HG03469 (cell line): Measurements from ENCODE around the gene SEZ6.

Experiments
- ATAC-seq: cut with Tn5 transposase; IDR thresholded peaks from one replicate; pipeline ENCODE4 v1.9.1; 2021; ENCODE audit warnings: mild to moderate bottlenecking, moderate library complexity, moderate number of reproducible peaks; ENCODE audit not compliant: unreplicated experiment

SEZ6 gene

DNA sequence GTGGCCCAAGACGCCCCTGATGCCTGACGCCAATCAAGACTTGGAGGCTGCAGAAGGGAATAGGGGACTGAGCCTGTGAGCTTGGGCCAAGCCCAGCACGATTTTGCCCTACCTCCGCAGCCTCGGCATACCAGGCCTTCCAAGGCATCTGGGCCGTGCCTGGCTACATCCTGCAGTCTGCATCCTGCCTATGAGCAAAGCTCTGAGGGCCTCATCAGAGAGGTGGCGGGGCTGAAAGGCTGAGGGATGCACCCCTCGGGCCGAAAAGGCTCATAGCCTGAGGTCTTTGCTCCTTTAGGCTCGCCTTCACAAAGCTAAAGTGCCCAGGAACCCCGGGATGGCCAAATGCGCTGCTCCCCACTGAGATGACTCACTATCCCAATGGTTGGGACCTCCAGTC lies 2.5 kb downstream of the SEZ6 start:
- no peak for ATAC-seq

DNA sequence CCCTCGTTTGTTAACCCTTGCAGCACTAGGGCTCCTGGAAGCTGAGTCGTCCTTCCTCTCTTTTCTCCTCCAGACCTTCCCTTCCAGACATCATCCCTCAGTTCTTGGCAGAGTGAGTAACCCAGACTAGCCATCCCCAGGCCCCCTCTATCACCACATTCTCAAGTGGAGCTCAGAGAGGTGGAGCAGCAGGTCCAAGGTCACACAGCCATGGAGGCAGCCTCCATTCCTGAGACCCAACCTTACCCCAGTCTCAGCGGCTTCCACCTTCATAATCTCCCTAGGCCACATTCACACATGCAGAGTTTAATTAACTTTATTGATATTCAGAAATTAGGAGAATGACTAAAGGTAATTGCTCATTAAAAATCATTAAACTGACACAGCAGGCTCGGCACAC lies 3.0 kb downstream of the SEZ6 start:
- no peak for ATAC-seq

DNA sequence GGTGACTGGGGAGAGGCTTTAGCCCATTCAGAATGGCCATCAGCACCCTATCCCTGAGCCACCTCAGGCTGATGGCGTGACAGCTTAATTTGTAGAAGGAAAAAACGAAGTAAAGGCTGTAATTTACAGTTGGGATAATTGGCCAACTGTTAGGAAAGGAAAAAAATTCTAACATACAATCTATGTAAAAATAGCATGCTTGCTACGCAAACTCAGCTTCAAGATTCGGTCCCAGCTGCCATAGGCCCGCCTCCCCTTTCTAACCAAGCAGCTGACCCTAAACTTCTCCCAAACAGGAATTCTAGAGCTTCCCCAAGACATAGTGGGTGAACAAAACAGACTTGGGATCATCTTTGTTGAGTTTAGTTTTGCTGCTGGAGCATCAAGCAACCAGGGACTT lies 4.9 kb downstream of the SEZ6 start:
- no peak for ATAC-seq

DNA sequence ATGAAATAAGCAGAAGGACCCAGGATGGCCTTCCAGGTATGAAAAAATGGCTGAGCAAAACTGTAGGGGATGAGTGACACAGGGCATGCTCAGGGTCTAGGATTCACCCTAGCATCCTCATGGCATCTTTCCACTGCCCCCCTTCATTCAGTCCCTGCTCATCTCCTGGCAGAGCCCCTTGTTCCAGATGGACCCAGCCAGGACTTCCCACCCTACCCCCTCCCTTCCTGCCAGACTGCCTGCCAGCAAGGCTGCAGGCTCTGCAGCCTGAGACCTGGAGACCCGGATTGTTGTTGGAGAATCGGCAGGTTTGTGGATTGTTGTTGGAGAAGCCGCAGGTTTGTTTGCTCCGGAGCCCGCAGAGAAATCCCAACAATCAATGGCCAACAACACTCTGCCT lies 6.6 kb downstream of the SEZ6 start:
- no peak for ATAC-seq

DNA sequence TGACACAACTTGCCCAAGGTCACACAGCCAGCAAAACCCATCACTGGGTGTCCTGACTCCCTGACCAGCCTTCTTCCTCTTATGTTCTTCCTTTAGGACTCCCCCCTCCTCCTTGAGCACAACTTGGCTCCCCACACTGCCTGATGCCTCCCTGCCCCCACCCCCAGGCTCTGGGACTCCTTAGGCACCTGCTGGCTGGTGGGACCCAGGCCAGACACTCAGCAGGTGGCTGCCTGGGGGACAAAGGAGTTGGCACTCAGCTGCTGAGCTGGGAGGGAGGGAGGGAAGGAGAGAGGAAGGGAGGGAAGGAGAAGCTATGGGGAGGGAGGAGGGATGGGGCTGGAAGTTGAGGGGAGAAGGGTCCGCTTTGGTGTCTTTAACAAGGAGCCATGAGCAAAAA lies 8.0 kb downstream of the SEZ6 start:
- no peak for ATAC-seq

DNA sequence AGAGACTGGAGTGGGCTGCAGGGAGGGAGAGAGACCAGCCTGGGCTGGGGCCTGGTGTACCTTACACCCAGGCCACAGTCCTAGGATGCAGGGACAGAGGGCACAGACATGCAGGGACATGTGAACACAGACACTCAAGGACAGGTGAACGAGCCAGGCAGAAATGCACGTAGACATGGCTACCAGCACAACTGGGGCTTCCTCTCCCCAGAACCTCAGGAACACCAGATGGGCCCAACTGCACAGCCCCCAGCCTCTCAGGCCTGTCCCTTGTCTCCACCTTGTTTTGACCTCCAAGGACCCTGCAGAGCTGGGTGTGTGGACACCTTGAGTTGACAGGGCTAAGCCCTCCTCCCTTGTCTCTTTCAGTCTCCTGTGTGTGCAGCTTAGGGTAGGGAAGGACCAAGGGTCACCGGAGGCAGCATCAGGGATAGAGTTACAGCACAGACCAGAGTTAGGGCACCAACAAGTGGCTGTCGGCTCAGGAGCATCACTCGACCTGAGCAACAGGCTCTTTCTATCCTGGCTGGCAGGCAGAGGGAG lies 9.2 kb downstream of the SEZ6 start:
- no peak for ATAC-seq

DNA sequence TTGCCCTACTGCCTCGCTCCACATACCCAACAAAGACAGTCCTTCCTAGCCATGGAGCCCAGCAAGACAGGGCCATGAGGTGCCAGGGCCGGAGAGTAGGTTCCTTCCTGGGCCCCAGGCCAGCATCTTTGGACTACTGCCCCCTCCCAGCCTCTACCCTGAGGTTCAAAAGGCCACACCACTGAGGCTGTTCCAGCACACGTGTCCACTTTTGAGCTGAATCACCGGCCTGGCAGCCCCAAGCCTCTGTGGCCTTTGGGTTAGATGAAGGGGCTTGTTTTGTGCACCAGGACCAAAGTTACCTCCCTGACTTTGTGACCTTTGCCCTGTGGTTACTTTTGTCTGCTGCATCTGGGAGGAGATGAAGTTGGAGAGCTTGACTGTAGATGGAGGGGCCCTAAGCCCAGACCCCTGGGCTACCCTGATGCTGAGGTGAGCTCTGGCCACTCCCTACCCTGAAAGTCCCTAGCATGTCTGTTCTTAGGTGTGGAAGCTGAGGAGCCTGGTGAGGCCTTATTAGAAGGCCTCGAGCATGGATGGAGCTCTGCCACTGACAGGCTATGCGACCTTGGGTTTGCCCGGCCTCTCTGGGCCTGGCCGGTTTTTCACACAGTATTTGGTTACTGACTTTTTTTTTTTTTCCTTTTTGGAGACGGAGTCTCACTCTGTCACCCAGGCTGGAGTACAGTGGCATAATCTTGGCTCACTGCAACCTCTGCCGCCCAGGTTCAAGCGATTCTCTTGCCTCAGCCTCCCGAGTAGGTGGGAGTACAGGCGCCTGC lies 12.0 kb downstream of the SEZ6 start:
- no peak for ATAC-seq

DNA sequence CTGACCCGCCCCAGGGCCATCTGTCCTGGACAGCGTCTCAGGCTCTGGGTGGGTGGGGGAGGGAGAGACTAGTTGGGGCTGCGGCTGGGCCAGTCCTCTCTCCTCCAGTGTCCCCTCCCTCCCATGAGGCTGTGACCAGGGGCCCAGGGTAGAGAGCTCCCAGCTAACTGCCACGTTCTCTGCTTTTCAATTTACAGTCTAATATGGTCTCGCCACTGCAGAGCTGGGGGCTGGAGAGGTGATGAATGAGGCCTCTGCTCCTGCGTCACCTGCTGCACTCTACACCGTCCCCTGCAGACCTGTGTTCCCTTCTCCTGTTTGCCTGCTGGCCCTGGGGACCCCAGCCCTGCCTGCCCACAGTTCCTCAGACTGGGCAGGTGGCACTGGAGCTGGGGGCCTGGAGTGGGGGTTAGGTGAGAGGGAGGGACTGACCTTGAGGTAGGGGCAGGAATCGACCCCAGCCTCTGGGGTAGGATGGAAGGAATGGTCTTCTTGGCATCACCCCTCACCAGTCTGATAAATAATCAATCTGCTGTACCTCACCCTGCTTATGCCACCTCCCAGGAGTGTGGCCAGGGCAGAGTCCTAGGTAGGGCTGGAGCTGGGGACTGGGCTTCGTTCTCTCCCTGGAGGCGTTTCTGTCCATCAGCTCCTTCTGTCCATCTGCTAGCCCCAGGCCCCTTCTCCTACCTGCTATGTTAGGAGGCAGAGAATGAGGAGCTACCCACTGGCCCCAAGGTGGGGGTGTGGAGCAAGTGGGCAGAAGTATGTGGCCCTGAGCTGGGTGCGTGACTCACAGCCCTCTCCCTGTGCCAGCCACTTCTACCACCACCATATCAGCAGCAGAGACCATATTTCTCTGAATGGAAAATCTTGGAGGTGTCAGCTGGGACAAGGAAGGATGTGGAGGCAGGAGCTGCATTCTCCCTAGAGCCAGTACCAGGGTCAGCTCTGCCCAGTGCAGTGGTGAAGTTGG lies 12.9 kb downstream of the SEZ6 start:
- ATAC-seq = no peak

DNA sequence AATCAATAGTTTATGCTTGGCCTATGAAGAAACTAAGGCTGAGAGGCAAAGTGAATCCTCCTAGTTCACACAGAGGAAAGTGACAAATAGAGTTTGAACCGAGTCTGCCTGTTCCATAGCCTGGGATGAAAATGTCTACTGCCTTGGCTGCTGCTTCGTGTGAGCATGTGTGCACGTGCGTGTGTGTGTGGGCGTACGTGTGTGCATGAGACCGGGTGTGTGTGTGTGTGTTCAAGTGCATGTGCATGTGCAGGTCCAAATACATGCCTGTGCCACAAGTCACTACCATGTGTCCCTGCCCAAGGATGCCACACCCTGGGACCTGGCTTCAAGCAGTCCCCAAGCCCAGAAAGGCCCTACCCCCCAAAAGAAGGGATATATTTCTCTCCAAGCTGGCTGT lies 13.6 kb downstream of the SEZ6 start:
- ATAC-seq = no peak

DNA sequence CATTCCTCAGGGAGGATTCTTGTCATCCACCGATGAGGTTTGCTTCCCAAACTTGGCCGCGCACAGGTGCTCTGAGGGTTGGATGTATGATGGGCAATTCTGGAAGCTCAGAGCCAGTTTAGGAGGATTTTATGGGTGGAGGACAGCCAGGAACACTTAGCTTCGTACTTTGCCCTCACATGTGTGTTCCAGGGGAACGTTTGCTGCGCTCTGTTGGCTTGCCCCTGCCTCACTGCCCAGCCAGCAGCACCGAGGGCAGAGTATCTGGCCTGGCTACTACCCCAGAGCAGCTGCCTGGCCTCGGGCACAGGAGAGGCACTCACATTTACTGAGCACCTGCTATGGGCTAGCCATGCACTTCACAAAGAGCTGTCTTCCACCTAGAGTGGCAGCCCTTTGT lies 14.1 kb downstream of the SEZ6 start:
- no peak for ATAC-seq

DNA sequence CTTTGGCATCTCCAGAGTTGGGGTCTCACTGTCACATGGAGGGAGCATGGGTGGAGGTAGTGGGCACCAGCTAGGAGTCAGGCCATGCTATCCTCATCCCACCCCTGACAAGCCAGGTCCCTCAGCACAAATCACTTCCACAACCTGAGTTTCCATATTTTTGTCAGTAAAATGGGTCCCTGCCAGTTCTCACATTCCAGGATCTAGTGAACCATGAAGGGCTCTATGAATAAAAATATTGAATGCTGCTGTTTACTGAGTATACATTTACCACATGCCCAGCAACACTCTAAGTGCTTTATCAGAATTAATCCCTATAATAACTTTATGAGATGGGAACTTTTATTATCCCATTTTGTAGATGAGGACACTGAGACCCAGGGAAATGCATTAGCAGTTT lies 16.8 kb downstream of the SEZ6 start:
- no peak for ATAC-seq

DNA sequence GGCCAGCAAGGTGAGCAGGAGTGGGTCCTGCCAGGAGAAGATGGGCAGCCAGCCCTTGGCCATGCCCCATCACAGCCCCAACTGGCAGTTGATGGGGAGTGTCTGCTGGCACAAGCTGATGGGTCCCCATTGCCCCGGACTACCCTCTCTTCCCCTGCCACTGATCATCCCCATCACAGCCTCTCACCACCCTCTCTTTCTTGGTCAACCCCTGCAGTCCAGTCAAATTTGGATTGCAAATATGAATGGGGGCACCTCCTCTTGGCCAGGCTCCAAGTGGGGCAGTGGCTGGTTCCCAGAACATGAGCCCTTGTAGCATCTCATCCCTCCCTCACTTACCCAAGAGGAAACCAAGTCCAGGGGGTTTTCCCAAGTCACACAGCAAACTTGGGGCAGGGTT lies 17.4 kb downstream of the SEZ6 start:
- no peak for ATAC-seq

DNA sequence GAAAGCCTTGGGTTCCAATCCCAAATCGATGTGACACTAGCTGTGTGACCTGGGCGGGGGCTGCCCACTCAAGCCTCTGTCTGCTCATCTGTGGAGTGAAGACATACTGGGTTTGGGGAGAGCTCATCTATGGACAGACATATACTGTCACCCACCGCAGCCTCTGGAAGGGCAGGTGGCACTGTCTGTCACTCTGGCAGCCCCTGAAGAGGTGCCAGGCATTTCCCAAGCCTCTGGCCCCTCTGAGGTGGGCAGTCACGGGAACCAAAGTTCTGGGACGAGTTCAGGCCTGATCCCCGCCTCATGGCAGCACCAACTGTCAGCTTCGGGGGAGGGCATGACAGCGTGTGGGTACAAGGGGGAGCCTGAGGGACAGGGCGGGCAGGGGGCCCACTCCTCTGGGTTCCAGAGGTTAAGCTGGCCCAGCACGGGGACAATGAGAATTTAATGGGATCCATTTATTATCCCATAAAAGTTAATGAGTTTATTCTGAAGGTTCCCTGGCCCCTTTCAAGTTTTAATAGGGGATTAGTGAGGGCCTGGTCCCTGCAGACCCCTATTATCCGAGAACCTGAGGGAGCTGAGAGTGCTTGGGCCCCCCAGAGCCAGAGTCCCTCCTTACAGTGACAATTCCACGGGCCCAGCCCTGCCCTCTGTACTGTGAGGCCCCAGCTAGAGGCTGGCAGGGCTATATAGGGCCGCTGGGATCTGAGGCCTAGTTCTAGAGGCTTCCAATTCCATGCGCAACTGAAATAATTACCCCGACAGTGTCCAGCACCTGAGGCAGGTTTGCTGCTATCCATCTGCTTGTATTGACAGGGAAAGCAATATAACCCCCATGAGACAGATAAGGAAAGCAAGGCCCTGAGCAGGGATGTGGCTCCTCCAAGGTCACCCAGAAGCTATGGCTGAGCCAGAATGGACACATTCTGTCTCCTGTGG lies 18.8 kb downstream of the SEZ6 start:
- ATAC-seq = no peak

DNA sequence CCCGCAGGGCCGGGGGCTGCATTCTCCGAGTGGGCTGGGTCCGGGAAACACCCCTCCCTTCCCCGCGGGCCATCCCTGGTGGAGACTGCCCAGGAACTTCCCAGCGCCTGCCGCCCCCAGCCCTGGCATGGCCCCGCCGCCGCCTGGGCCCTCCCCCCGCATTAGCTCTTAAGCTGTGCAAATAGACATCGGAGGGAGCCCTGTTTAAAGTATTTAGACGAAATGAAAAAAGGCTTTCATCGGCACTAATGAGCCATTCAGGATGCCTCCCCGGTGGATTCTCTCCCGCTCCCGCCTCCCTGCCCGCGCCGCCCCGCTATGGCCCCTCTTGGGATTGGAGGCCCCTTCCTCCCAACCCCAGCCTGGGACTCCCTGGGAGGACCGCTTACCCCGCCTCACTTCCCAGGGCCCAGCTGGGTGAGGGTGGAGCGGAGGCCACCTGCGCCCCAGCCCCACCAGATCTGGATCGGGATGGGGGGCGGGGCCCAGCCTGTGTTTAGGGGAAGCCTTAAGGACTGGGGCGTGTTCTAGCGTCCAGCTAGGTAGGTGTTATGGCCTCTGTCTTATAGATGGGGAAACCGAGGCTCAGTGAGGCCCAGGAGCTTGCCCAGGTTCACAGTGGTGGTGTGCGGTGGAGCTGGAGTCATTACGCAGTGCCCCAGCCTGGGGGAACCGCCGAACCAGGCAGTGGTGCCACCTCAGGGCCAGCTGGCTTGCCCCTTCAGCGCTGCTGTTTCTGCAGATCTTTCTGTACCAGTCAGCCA lies 19.7 kb downstream of the SEZ6 start:
- no peak for ATAC-seq

DNA sequence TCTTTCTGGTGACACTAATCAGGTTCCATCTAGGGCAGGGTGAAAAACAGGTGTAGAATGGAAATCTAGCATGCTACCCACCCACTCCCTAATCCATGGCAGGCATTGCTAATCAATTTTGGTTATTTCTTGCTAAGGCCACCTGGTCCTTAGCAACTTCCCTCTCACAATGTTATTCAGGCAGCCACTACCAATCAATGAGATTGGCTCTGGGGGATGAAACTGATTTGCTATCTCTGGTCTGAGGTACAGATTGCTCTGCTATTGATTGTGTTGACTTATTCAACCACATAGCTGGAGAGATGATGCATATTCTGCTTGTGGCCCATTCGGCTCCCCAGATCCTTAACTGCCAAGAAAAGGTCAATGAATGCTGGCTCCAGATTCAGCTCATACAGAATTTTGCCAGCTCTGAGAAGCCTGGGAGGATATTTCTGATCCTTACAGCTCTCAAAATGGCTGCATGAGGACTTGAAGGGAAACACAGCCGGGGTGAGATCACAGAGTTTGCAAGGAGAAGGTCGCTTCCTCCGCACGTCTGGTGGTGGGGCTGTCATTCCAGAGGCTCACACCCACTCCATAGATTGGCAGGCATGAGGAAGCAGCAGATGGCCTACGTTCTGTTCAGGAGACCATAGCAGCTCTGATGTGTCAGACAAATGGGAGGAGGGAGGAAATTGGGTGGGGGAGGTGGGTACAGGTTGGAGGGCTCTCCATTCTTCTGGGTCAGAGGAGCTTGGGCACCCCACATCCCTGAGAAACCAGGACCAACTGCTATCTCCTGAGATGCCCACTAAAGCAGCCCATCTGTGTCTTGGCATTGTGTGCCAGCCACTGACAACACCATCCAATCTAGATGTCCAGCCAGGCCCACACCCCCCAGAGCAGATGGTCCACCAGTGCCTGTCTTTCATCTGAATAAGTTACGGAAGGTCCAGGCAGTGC lies 22.3 kb downstream of the SEZ6 start:
- no peak for ATAC-seq

DNA sequence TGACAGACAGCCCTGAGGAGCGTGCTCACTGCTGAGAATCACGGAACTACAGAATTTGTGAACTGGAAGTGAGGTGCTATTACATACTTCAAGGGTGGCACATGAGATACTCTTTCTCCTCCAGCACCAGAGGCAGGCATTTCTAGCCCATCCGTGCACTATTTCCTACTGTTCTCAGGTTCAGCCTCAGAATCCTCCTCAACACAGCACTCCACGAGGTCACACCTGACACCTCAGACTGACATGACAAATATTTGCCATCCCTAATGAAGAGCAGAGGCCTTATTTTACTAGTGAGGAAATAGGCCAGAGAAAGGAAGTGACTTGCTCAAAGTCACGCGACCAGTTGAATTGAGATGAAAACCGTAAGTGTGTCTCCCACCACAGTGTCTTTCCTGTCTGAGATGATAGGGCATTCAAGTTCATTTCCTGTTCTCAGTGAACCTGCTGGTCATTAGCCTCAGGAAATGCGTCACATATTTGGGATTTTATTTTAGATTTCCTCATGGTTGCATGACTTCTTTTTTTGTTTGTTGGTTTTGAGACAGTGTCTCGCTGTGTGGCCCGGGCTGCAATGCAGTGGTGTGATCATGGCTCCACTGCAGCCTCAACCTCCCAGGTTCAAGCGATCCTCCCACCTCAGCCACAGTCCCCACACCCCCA lies 23.6 kb downstream of the SEZ6 start:
- no peak for ATAC-seq

DNA sequence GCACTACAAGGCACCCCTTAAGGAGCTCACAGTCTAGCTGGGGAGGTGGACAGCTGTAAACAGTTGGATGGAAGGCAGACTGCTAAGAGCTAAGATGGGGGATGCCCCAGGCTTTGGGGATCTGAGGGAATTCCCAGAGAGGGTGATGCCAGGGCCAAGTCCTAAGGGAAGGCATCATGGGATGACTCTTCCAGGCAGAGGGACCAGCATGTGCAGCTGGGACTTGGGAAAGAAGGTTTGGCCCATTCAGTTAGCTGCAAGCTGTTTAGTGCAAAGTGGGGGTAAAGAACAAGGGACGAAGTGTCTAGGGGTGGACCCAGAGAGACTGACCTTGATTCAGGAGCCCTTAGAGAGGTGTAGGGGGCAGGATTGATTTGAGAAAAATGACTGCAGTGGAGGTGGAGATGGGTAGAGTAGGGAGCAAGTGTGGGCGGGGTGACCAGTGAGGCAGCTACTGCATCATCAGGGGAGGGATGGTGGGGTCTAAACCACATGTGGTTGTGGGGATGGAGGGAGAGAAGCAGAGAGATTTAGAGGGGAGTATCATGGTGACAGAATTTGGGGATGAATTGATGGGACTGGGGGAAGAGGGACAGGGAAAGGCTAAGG lies 27.4 kb downstream of the SEZ6 start:
- no peak for ATAC-seq
